HEK293 (cell line): ENCODE data around the gene EDC3.
A peak's percentile ranks its signal among the peaks of the same experiment; 100 is the strongest.

Experiments used
- CTCF ChIA-PET: fragments of 350-600 bp; formaldehyde crosslinking; extraction: SDS; loops from one replicate; lab custom pipeline; 2021; ENCODE audit warnings: antibody characterized with exemption; lab: Yijun Ruan, JAX
- POLR2A ChIA-PET: fragments of 300-600 bp; formaldehyde crosslinking; extraction: SDS; loops from one replicate; lab custom pipeline; 2020; ENCODE audit warnings: antibody characterized with exemption, inconsistent platforms; lab: Yijun Ruan, JAX
- H3K27ac ChIP-seq: fragments of 200-500 bp; sonication (Bioruptor generic); 2 replicates; pipeline ENCODE4 v1.5.1; 2014; ENCODE audit warnings: low read depth, low read length, control low read depth, inconsistent platforms; ENCODE audit errors: extremely low read depth
- H3K36me3 ChIP-seq, 2 experiments: fragments of 200-500 bp in 1 of 2; sonication (Bioruptor generic) in 1 of 2; 1 replicate in 1 of 2; 2 replicates in 1 of 2; pipeline ENCODE4 v1.5.1; 2014 to 2017; ENCODE audit warnings: inconsistent platforms in 2 of 2, low read length in 2 of 2; ENCODE audit not compliant: control insufficient read depth in 2 of 2, insufficient read depth in 1 of 2
- H3K4me1 ChIP-seq: fragments of 200-500 bp; sonication (Bioruptor generic); 2 replicates; pipeline ENCODE4 v1.5.1; 2014; ENCODE audit warnings: mild to moderate bottlenecking, low read length, inconsistent platforms; ENCODE audit not compliant: control insufficient read depth, insufficient read depth
- H3K4me3 ChIP-seq: 2 replicates; pipeline ENCODE4 v1.5.1; 2011; ENCODE audit warnings: low read depth, mild to moderate bottlenecking, control low read depth, low read length, moderate library complexity
- H3K9me3 ChIP-seq: fragments of 200-500 bp; sonication (Bioruptor generic); 2 replicates; pipeline ENCODE4 v1.5.1; 2014; ENCODE audit warnings: low read depth, low read length, inconsistent platforms; ENCODE audit not compliant: control insufficient read depth, insufficient read depth
- GLI2 ChIP-seq: fragments of 450-650 bp; formaldehyde crosslinking; IDR thresholded peaks from 2 replicates; pipeline ENCODE4; 2017; ENCODE audit warnings: missing biosample characterization, missing genetic modification characterization, low read depth, borderline replicate concordance
- KLF10 ChIP-seq: fragments of 450-650 bp; IDR thresholded peaks from 2 replicates; pipeline ENCODE4 v1.5.1; 2018; ENCODE audit warnings: missing biosample characterization, mild to moderate bottlenecking, missing genetic modification characterization
- KLF16 ChIP-seq: fragments of 450-650 bp; formaldehyde crosslinking; IDR thresholded peaks from 2 replicates; pipeline ENCODE4 v1.5.1; 2017; ENCODE audit warnings: missing biosample characterization, missing genetic modification characterization
- SCRT2 ChIP-seq: fragments of 450-650 bp; formaldehyde crosslinking; IDR thresholded peaks from 2 replicates; pipeline ENCODE4 v1.5.1; 2016; ENCODE audit warnings: missing biosample characterization, missing genetic modification characterization
- SP7 ChIP-seq: fragments of 450-650 bp; formaldehyde crosslinking; IDR thresholded peaks from 2 replicates; pipeline ENCODE4 v1.5.1; 2016; ENCODE audit warnings: missing biosample characterization, missing genetic modification characterization
- TRIM28 ChIP-seq: IDR thresholded peaks from 2 replicates; pipeline ENCODE4 v1.6.1; 2011; ENCODE audit warnings: low read length, control low read depth, borderline replicate concordance
- ZNF121 ChIP-seq: fragments of 450-650 bp; formaldehyde crosslinking; IDR thresholded peaks from 2 replicates; pipeline ENCODE4 v1.5.1; 2016; ENCODE audit warnings: missing biosample characterization, missing genetic modification characterization
- ZNF350 ChIP-seq: fragments of 450-650 bp; formaldehyde crosslinking; IDR thresholded peaks from 2 replicates; pipeline ENCODE4 v1.5.0; 2017; ENCODE audit warnings: missing biosample characterization, mild to moderate bottlenecking, missing genetic modification characterization
- ZNF433 ChIP-seq: fragments of 450-650 bp; formaldehyde crosslinking; IDR thresholded peaks from 2 replicates; pipeline ENCODE4 v1.5.1; 2016; ENCODE audit warnings: missing biosample characterization, missing genetic modification characterization, low read depth
- ZNF514 ChIP-seq: fragments of 450-650 bp; formaldehyde crosslinking; IDR thresholded peaks from 2 replicates; pipeline ENCODE4 v1.5.1; 2016; ENCODE audit warnings: missing biosample characterization, missing genetic modification characterization
- ZNF747 ChIP-seq: fragments of 450-650 bp; formaldehyde crosslinking; IDR thresholded peaks from 2 replicates; pipeline ENCODE4 v1.5.1; 2016; ENCODE audit warnings: missing biosample characterization, missing genetic modification characterization
- ZNF837 ChIP-seq: fragments of 450-650 bp; formaldehyde crosslinking; IDR thresholded peaks from 2 replicates; pipeline ENCODE4 v1.5.1; 2016; ENCODE audit warnings: missing biosample characterization, missing genetic modification characterization
- TF ChIP-seq, protein P1 (sequence below): fragments of 450-650 bp; formaldehyde crosslinking; IDR thresholded peaks from 2 replicates; pipeline ENCODE4 v1.5.1; 2016; ENCODE audit warnings: missing biosample characterization, missing genetic modification characterization
- TF ChIP-seq, protein P2 (sequence below): fragments of 450-650 bp; formaldehyde crosslinking; conservative IDR thresholded peaks from 2 replicates; pipeline ENCODE4 v1.5.1; 2016; ENCODE audit warnings: low read depth, missing biosample characterization, missing genetic modification characterization
- TF ChIP-seq, protein P3 (sequence below): fragments of 450-650 bp; formaldehyde crosslinking; IDR thresholded peaks from 2 replicates; pipeline ENCODE4 v1.5.1; 2017; ENCODE audit warnings: missing biosample characterization, missing genetic modification characterization
- TF ChIP-seq, protein P4 (sequence below): fragments of 450-650 bp; IDR thresholded peaks from 2 replicates; pipeline ENCODE4 v1.5.1; 2018; ENCODE audit warnings: missing biosample characterization, missing genetic modification characterization

The EDC3 gene

DNA sequence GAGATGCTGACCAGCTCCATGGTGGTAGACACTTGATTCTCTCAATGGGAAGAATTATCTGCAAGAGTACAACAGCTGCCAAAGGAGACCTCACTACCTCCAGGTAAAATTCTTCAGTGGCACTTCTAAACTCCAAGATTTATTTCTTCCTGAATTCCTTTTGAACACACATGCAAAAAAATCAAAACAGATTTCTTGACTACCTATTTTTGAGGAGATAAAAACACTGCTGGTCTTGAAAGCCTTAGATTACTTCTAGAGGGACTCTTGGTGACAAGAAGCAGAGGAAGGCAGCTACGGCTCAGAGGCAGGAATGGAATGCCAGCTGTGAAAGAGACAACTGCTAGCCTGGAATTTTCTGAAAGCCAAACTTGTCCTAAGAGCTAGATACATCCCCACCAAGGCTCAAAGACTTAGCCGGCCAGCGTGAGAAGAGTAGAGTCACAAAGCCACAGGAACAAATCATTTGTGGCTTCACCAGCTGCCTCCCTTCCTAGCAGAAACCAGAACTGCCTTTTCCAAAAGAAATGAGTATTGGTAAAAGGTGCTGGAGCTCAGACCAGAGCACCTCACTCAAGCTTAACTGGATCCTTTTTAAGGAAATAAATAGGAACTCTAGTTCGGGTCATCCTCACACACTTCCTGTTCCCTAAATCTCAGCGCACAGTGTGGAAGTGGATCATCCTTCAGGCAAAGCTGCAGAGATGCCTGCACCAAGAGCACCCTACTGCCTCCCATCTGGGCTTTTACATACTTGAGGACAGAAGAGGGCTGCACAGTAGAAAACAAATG lies 47.6 kb downstream of the EDC3 start:
- ChIA-PET POLR2A (interaction anchor here (0.6 to 0.7 kb wide), 2 partner anchors 67 to 112 kb away, joined by 3 read pairs; no protein-coding TSS in a partner anchor), CTCF (interaction anchor here (5.5 to 16.2 kb wide), 2 partner anchors 14 to 121 kb away, joined by 50 to 200 read pairs; no protein-coding TSS in a partner anchor)
- no peak overlapping the region for H3K27ac ChIP-seq
- peaks cover 4 to 32% of the 10 kb centered on the region in 2 experiments; a peak in 2 of 3 replicates for H3K36me3 ChIP-seq
- TF ChIP-seq, protein P1, sequence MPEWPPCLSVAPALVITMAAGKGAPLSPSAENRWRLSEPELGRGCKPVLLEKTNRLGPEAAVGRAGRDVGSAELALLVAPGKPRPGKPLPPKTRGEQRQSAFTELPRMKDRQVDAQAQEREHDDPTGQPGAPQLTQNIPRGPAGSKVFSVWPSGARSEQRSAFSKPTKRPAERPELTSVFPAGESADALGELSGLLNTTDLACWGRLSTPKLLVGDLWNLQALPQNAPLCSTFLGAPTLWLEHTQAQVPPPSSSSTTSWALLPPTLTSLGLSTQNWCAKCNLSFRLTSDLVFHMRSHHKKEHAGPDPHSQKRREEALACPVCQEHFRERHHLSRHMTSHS (tag by site-specific recombination), result no peak
- TF ChIP-seq, protein P2, sequence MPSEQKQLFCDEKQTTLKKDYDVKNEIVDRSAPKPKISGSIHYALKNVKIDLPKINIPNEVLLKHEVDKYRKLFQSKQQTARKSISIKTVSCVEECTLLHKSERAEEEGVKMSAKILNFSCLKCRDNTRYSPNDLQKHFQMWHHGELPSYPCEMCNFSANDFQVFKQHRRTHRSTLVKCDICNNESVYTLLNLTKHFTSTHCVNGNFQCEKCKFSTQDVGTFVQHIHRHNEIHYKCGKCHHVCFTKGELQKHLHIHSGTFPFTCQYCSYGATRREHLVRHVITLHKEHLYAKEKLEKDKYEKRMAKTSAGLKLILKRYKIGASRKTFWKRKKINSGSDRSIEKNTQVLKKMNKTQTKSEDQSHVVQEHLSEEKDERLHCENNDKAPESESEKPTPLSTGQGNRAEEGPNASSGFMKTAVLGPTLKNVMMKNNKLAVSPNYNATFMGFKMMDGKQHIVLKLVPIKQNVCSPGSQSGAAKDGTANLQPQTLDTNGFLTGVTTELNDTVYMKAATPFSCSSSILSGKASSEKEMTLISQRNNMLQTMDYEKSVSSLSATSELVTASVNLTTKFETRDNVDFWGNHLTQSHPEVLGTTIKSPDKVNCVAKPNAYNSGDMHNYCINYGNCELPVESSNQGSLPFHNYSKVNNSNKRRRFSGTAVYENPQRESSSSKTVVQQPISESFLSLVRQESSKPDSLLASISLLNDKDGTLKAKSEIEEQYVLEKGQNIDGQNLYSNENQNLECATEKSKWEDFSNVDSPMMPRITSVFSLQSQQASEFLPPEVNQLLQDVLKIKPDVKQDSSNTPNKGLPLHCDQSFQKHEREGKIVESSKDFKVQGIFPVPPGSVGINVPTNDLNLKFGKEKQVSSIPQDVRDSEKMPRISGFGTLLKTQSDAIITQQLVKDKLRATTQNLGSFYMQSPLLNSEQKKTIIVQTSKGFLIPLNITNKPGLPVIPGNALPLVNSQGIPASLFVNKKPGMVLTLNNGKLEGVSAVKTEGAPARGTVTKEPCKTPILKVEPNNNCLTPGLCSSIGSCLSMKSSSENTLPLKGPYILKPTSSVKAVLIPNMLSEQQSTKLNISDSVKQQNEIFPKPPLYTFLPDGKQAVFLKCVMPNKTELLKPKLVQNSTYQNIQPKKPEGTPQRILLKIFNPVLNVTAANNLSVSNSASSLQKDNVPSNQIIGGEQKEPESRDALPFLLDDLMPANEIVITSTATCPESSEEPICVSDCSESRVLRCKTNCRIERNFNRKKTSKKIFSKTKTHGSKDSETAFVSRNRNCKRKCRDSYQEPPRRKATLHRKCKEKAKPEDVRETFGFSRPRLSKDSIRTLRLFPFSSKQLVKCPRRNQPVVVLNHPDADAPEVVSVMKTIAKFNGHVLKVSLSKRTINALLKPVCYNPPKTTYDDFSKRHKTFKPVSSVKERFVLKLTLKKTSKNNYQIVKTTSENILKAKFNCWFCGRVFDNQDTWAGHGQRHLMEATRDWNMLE (tag by site-specific recombination), result no peak
- TF ChIP-seq KLF16 (tag by site-specific recombination) (no peak), SP7 (tag by site-specific recombination) (no peak), GLI2 (tag by site-specific recombination) (no peak), ZNF121 (tag by site-specific recombination) (no peak), ZNF350 (tag by site-specific recombination) (no peak), ZNF514 (tag by site-specific recombination) (no peak), TRIM28 (no peak), ZNF837 (tag by site-specific recombination) (no peak), ZNF747 (tag by site-specific recombination) (no peak)
- TF ChIP-seq, protein P3, sequence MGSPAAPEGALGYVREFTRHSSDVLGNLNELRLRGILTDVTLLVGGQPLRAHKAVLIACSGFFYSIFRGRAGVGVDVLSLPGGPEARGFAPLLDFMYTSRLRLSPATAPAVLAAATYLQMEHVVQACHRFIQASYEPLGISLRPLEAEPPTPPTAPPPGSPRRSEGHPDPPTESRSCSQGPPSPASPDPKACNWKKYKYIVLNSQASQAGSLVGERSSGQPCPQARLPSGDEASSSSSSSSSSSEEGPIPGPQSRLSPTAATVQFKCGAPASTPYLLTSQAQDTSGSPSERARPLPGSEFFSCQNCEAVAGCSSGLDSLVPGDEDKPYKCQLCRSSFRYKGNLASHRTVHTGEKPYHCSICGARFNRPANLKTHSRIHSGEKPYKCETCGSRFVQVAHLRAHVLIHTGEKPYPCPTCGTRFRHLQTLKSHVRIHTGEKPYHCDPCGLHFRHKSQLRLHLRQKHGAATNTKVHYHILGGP, result no peak
- TF ChIP-seq, all 188 proteins: peak for 0
- Histone ChIP-seq H3K4me3 (no peak overlapping the region), H3K4me1 (peaks cover 9% of the 10 kb centered on the region), H3K9me3 (no peaks in the 10 kb centered on the region)

DNA sequence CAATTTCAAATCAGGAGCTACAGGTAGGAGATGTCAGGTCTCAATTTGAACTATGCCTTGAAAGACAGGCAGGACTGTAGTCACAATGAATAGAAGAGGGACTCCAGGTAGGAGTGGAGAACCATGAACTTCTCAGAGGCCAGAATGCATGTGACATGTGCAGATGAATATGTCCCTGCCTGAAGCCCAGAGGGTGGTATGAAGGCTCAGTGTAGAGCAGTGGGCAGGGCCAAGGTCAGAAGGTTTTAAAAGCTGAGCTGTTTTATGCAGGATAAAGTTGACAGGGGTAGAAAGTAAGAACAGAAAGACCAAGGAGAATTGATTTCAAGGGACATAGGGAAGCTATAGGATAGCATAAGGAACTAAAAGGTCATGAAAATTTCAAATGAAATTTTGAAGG lies 49.3 kb downstream of the EDC3 start:
- POLR2A ChIA-PET, result no interaction called here
- CTCF ChIA-PET, result interaction anchor here (0.6 to 16.2 kb wide), 3 partner anchors 12 to 154 kb away, joined by 5 to 200 read pairs (median 50); no protein-coding TSS in a partner anchor
- Histone ChIP-seq H3K36me3 (peaks cover 4 to 25% of the 10 kb centered on the region in 2 experiments; a peak in 2 of 3 replicates), H3K4me3 (no peak overlapping the region), H3K4me1 (peaks cover 24% of the 10 kb centered on the region), H3K9me3 (no peaks in the 10 kb centered on the region), H3K27ac (no peak overlapping the region)
- TF ChIP-seq SCRT2, result peak; percentile 42; the same call in 1 of the 2 replicates
- TF ChIP-seq KLF10 (tag by site-specific recombination), result no peak
- TF ChIP-seq, protein P4, sequence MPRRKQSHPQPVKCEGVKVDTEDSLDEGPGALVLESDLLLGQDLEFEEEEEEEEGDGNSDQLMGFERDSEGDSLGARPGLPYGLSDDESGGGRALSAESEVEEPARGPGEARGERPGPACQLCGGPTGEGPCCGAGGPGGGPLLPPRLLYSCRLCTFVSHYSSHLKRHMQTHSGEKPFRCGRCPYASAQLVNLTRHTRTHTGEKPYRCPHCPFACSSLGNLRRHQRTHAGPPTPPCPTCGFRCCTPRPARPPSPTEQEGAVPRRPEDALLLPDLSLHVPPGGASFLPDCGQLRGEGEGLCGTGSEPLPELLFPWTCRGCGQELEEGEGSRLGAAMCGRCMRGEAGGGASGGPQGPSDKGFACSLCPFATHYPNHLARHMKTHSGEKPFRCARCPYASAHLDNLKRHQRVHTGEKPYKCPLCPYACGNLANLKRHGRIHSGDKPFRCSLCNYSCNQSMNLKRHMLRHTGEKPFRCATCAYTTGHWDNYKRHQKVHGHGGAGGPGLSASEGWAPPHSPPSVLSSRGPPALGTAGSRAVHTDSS (tag by site-specific recombination), result no peak
- TF ChIP-seq ZNF514 (tag by site-specific recombination), result no peak
- no peak for TF ChIP-seq ZNF433 (tag by site-specific recombination)
